Measurements from ENCODE around the gene MAMLD1.

- TF ChIP-seq CTCF (IDR thresholded peaks at IDR 0.05; ENCODE audit: poor library complexity) (no peak), EZH2 (IDR thresholded peaks at IDR 0.05; ENCODE audit: borderline replicate concordance) (no peak), EZH2phosphoT487 (IDR thresholded peaks at IDR 0.05; ENCODE audit: low read depth, severe bottlenecking, unreplicated experiment) (no peak)
Measured at GRCh38 chrX:150357790-150358189, 5.3 kb upstream of the MAMLD1 start.
